Neural cell (in vitro differentiated cells): ENCODE data around the gene HLA-DRB5.
"Not testable (repeated sequence)": the region's sequence is repeated elsewhere in the genome, so short reads cannot be mapped to it uniquely, and the experiment has no call there.

Experiments
- EP300 ChIP-seq: fragments of 450-650 bp; conservative IDR thresholded peaks from 2 replicates; pipeline ENCODE4 v1.6.1; 2014; ENCODE audit warnings: antibody characterized with exemption, mild to moderate bottlenecking, moderate library complexity; ENCODE audit not compliant: poor library complexity, severe bottlenecking
- EZH2 ChIP-seq: fragments of 200-600, 300-800 bp; shearing (Covaris generic), sonication (generic); IDR thresholded peaks from 2 replicates; pipeline ENCODE4 v1.6.1; 2014; ENCODE audit warnings: antibody characterized with exemption, low read length, borderline replicate concordance, mild to moderate bottlenecking; ENCODE audit not compliant: insufficient read depth, poor library complexity, severe bottlenecking
- TF ChIP-seq, protein P1 (sequence below): fragments of 450-650 bp; IDR thresholded peaks from 2 replicates; pipeline ENCODE4 v1.5.1; 2014; ENCODE audit warnings: antibody characterized with exemption, mild to moderate bottlenecking, moderate library complexity; ENCODE audit not compliant: poor library complexity, severe bottlenecking

DNA sequence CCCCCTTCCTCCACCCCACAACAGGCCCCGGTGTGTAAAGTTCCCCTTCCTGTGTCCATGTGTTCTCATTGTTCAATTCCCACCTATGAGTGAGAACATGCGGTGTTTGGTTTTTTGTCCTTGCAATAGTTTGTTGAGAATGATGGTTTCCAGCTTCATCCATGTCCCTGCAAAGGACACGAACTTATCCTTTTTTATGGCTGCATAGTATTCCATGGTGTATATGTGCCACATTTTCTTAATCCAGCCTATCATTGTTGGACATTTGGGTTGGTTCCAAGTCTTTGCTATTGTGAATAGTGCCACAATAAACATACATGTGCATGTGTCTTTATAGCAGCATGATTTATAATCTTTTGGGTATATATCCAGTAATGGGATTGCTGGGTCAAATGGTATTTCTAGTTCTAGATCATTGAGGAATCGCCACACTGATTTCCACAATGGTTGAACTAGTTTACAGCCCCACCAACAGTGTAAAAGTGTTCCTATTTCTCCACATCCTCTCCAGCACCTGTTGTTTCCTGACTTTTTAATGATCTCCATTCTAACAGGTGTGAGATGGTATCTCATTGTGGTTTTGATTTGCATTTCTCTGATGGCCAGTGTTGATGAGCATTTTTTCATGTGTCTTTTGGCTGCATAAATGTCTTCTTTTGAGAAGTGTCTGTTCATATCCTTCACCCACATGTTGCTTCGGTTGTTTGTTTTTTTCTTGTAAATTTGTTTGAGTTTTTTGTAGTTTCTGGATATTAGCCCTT, 62.2 kb downstream of the HLA-DRB5 start:
- TF ChIP-seq, protein P1, sequence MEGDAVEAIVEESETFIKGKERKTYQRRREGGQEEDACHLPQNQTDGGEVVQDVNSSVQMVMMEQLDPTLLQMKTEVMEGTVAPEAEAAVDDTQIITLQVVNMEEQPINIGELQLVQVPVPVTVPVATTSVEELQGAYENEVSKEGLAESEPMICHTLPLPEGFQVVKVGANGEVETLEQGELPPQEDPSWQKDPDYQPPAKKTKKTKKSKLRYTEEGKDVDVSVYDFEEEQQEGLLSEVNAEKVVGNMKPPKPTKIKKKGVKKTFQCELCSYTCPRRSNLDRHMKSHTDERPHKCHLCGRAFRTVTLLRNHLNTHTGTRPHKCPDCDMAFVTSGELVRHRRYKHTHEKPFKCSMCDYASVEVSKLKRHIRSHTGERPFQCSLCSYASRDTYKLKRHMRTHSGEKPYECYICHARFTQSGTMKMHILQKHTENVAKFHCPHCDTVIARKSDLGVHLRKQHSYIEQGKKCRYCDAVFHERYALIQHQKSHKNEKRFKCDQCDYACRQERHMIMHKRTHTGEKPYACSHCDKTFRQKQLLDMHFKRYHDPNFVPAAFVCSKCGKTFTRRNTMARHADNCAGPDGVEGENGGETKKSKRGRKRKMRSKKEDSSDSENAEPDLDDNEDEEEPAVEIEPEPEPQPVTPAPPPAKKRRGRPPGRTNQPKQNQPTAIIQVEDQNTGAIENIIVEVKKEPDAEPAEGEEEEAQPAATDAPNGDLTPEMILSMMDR: not testable (repeated sequence)
- TF ChIP-seq EP300, EZH2: not testable (repeated sequence)
